Measurements from ENCODE around the gene STMN3. TPM values are rescaled to one million over a fixed set of nuclear protein-coding genes. Genes with fewer than 3 reads are reported as not detected.

Gene STMN3
- total and polyA plus RNA-seq, 10 of the 15 experiments (the other 5 are each of a cell fraction or from before 2014, with no cell fraction given), result 0.09 to 3.6 (median 1.4) TPM; not detected in 1

GRCh38 chr20:63628246-63628975 lies 24.8 kb downstream of the STMN3 start (continued):
- TF ChIP-seq ZNF687 (IDR thresholded peaks at IDR 0.05) (peak; percentile 74), RCOR1 (conservative IDR thresholded peaks at IDR 0.05; ENCODE audit: low read depth, low read length) (no peak), IRF5 (IDR thresholded peaks at IDR 0.05; ENCODE audit: borderline replicate concordance) (no peak), CBX5 (IDR thresholded peaks at IDR 0.05; ENCODE audit: low read depth) (0 out of 2 replicates have a peak, but pooled peaks have one; percentile 35), NKRF (conservative IDR thresholded peaks at IDR 0.05) (peak; percentile 73), DPF2 (IDR thresholded peaks at IDR 0.05) (peak; percentile 31; the same call in 1 of the 2 replicates), ZNF592 (IDR thresholded peaks at IDR 0.05) (no peak), HCFC1 (IDR thresholded peaks at IDR 0.05; ENCODE audit: low read length) (peak; percentile 71), ZBTB33 (IDR thresholded peaks at IDR 0.05) (no peak), SIX5 (IDR thresholded peaks at IDR 0.05; ENCODE audit: low read depth, low read length, severe bottlenecking) (peak; percentile 59), SUPT20H (IDR thresholded peaks at IDR 0.05; ENCODE audit: borderline replicate concordance, control insufficient read depth, low read depth, low read length) (no peak), PAX8 (IDR thresholded peaks at IDR 0.05) (no peak), NR2F1 (conservative IDR thresholded peaks at IDR 0.05) (peak; percentile 69), BACH1 (IDR thresholded peaks at IDR 0.05; ENCODE audit: borderline replicate concordance) (0 out of 2 replicates have a peak, but pooled peaks have one; percentile 28), STAT3 (IDR thresholded peaks at IDR 0.05; ENCODE audit: low read depth, low read length) (no peak), ASH2L (IDR thresholded peaks at IDR 0.05; ENCODE audit: borderline replicate concordance, low read depth) (no peak)
